SU-DHL-6 (cell line): ENCODE data around the gene GOLGA7B.

Experiments used
- CTCF ChIP-seq: fragments of 200-600 bp; sonication (generic); IDR thresholded peaks from one replicate; pipeline ENCODE4 v1.5.1; 2017; ENCODE audit warnings: antibody characterized with exemption, mild to moderate bottlenecking, low read length, moderate library complexity; ENCODE audit not compliant: insufficient read depth, poor library complexity, severe bottlenecking
- EZH2phosphoT487 ChIP-seq: fragments of 200-600 bp; sonication (generic), shearing (Covaris generic); conservative IDR thresholded peaks from 2 replicates; pipeline ENCODE4 v1.6.1; 2018; ENCODE audit warnings: mild to moderate bottlenecking, antibody characterized with exemption, low read length, moderate library complexity, mixed read lengths

- TF ChIP-seq CTCF (no peak), EZH2phosphoT487 (no peak)
These were observed 17.0 kb downstream of the GOLGA7B start for GRCh38 chr10:97866524-97867219.
